ENCODE results near the gene MON2. TPM values are rescaled to one million over a fixed set of nuclear protein-coding genes. Genes with fewer than 3 reads are reported as not detected.

The MON2 gene
- total and polyA plus RNA-seq, 2 of the 13 experiments (the other 11 are each of a cell fraction or from before 2014, with no cell fraction given), result 10.5 to 24.8 TPM

DNA sequence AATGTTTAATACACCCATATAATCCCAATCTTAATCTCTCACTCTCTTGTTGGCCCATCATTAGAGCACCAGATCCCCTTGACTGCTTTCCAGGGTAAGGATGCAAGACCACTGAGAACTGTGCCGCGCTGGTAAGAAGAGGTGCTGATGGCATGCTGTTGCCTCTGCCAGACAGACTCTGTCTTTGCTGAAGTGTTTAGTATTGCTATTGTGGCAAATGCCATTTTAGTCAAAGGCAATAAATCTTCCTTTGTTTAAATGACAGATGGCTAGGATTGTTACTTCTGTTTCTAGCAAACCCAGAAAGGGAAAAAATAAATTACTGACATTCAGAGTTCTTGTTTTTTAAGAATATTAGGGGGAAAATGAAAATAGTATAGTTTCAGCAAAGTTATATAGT is 152.3 kb downstream of the MON2 start (continued):
- TF ChIP-seq, protein P1, sequence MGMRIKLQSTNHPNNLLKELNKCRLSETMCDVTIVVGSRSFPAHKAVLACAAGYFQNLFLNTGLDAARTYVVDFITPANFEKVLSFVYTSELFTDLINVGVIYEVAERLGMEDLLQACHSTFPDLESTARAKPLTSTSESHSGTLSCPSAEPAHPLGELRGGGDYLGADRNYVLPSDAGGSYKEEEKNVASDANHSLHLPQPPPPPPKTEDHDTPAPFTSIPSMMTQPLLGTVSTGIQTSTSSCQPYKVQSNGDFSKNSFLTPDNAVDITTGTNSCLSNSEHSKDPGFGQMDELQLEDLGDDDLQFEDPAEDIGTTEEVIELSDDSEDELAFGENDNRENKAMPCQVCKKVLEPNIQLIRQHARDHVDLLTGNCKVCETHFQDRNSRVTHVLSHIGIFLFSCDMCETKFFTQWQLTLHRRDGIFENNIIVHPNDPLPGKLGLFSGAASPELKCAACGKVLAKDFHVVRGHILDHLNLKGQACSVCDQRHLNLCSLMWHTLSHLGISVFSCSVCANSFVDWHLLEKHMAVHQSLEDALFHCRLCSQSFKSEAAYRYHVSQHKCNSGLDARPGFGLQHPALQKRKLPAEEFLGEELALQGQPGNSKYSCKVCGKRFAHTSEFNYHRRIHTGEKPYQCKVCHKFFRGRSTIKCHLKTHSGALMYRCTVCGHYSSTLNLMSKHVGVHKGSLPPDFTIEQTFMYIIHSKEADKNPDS (CRISPR knock-in tag; IDR thresholded peaks at IDR 0.05), result no peak
- TF ChIP-seq ZFP82 (CRISPR knock-in tag; IDR thresholded peaks at IDR 0.05; ENCODE audit: borderline replicate concordance) (no peak), STAG1 (CRISPR knock-in tag; IDR thresholded peaks at IDR 0.05) (no peak)

DNA sequence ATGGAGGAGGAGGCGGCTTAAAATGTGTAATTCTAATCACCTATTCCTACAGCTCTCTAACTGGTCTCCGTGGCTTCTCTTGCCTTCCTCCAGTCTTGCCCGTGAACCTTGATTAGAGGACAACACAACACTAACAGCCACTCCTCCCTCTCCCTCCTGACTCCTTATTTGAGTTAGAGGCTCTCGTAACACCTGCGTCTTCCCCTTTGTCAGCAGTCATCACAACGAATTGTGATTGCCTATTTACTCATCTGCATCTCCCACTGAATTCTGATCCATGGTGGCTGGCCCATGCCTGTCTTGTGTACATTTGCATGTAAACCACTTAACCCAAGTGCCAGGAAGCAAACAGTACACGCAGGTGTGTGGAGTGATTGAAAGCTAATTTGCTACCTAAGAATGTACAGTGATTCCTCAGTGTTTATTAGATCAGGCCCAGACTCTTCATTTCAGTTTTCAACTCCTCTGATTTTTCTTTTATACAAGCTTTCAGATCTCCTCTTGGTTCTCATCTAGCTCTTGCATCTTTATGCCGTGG is 154.5 kb downstream of the MON2 start:
- ChIA-PET POLR2A (no interaction called here), CTCF (ENCODE audit: low intra/inter-chr PET ratio, low total read pairs) (no interaction called here)
- no peak for ATAC-seq
- Histone ChIP-seq H3K27ac (ENCODE audit: extremely low read length, insufficient read depth, low read length) (no peak overlapping the region), H3K79me2 (ENCODE audit: insufficient read depth, low read length) (no peaks in the 10 kb centered on the region), H3K9ac (ENCODE audit: insufficient read depth, low read depth, low read length) (no peak overlapping the region), H3K4me3 (replicated peaks in 1 of 3; ENCODE audit: insufficient read depth in 1 of 3, low read depth in 2 of 3, low read length in 3 of 3) (no peak overlapping the region), H3K4me1 (ENCODE audit: insufficient read depth, low read length) (peaks cover 21% of the 10 kb centered on the region), H3K9me3 (ENCODE audit: low read length) (no peaks in the 10 kb centered on the region), H2AFZ (ENCODE audit: low read length) (no peak overlapping the region), H4K20me1 (ENCODE audit: insufficient read depth, low read length) (no peaks in the 10 kb centered on the region; the same call in 1 of the 2 replicates), H3K4me2 (ENCODE audit: low read depth, low read length) (no peak overlapping the region), H3K27me3 (ENCODE audit: control insufficient read depth in 1 of 2, insufficient read depth in 2 of 2, low read length in 2 of 2) (no peaks in the 10 kb centered on the region), H3K36me3 (replicated peaks in 1 of 2; ENCODE audit: control insufficient read depth in 1 of 2, insufficient read depth in 2 of 2, low read length in 2 of 2) (no peaks in the 10 kb centered on the region)
- DNase-seq (ENCODE audit: low spot score), result no peak
- 61% methylated on average over 8 of the region's 8 CpGs for WGBS (ENCODE audit: low lambda C conversion rate)
- in situ Hi-C loops (cut with HindIII; ENCODE audit: extremely low pct_ligation_motif_present, low pct_unique_long_range_greater_than_20kb) (no loop called here), intact Hi-C loops (cut with micrococcal nuclease; ENCODE audit: unreplicated experiment) (no loop called here)
- no peak for FAIRE-seq
- no TSS peak for BruUV-seq (replicated peaks)
- TF ChIP-seq, protein P2, sequence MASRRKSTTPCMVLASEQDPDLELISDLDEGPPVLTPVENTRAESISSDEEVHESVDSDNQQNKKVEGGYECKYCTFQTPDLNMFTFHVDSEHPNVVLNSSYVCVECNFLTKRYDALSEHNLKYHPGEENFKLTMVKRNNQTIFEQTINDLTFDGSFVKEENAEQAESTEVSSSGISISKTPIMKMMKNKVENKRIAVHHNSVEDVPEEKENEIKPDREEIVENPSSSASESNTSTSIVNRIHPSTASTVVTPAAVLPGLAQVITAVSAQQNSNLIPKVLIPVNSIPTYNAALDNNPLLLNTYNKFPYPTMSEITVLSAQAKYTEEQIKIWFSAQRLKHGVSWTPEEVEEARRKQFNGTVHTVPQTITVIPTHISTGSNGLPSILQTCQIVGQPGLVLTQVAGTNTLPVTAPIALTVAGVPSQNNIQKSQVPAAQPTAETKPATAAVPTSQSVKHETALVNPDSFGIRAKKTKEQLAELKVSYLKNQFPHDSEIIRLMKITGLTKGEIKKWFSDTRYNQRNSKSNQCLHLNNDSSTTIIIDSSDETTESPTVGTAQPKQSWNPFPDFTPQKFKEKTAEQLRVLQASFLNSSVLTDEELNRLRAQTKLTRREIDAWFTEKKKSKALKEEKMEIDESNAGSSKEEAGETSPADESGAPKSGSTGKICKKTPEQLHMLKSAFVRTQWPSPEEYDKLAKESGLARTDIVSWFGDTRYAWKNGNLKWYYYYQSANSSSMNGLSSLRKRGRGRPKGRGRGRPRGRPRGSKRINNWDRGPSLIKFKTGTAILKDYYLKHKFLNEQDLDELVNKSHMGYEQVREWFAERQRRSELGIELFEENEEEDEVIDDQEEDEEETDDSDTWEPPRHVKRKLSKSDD (CRISPR knock-in tag; IDR thresholded peaks at IDR 0.05; ENCODE audit: low read depth), result no peak
- TF ChIP-seq ZNF12 (CRISPR knock-in tag; IDR thresholded peaks at IDR 0.05) (no peak), ZNF431 (CRISPR knock-in tag; IDR thresholded peaks at IDR 0.05; ENCODE audit: borderline replicate concordance, low read depth) (no peak), NCOA5 (CRISPR knock-in tag; IDR thresholded peaks at IDR 0.05) (no peak), KAT7 (CRISPR knock-in tag; IDR thresholded peaks at IDR 0.05; ENCODE audit: borderline replicate concordance) (no peak), SCMH1 (CRISPR knock-in tag; IDR thresholded peaks at IDR 0.05; ENCODE audit: borderline replicate concordance) (no peak), ZNF282 (IDR thresholded peaks at IDR 0.05; ENCODE audit: partially characterized antibody) (no peak), ZNF839 (CRISPR knock-in tag; IDR thresholded peaks at IDR 0.05; ENCODE audit: borderline replicate concordance) (no peak), ZNF773 (CRISPR knock-in tag; IDR thresholded peaks at IDR 0.05; ENCODE audit: borderline replicate concordance) (no peak), GTF3A (CRISPR knock-in tag; conservative IDR thresholded peaks at IDR 0.05) (no peak), TAF15 (IDR thresholded peaks at IDR 0.05; ENCODE audit: low read depth, low read length, poor library complexity, severe bottlenecking) (no peak), ZFP36L1 (CRISPR knock-in tag; IDR thresholded peaks at IDR 0.05) (no peak), GTF2F1 (IDR thresholded peaks at IDR 0.05; ENCODE audit: low read length) (no peak)
- TF ChIP-seq, protein P3, sequence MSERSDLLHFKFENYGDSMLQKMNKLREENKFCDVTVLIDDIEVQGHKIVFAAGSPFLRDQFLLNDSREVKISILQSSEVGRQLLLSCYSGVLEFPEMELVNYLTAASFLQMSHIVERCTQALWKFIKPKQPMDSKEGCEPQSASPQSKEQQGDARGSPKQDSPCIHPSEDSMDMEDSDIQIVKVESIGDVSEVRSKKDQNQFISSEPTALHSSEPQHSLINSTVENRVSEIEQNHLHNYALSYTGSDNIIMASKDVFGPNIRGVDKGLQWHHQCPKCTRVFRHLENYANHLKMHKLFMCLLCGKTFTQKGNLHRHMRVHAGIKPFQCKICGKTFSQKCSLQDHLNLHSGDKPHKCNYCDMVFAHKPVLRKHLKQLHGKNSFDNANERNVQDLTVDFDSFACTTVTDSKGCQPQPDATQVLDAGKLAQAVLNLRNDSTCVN (CRISPR knock-in tag; IDR thresholded peaks at IDR 0.05; ENCODE audit: borderline replicate concordance), result no peak
- TF ChIP-seq, protein P4, sequence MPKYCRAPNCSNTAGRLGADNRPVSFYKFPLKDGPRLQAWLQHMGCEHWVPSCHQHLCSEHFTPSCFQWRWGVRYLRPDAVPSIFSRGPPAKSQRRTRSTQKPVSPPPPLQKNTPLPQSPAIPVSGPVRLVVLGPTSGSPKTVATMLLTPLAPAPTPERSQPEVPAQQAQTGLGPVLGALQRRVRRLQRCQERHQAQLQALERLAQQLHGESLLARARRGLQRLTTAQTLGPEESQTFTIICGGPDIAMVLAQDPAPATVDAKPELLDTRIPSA (CRISPR knock-in tag; IDR thresholded peaks at IDR 0.05; ENCODE audit: borderline replicate concordance), result no peak
